Measurements from ENCODE around the gene KRT40.

KRT40 gene

DNA sequence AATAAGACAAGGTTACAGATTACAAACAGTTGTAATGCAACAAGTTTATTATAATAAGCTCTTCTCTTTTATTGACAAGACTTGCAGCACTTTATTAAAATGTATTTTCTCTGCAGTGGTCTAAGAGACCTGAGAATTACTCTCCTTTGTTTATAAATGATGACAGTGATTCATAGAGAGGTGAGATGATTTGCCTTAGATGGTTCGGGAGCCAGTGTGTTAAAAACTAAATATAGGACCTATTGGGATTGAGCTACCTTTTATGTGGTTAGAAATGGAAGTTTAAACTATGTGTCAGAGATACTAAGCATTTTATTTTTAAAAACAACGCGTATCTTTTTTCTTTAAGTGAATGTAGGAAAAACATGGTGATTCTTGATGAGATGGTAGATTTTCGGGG, 12.7 kb upstream of the KRT40 start:
- DNase-seq (ENCODE audit: low read depth), result no peak

DNA sequence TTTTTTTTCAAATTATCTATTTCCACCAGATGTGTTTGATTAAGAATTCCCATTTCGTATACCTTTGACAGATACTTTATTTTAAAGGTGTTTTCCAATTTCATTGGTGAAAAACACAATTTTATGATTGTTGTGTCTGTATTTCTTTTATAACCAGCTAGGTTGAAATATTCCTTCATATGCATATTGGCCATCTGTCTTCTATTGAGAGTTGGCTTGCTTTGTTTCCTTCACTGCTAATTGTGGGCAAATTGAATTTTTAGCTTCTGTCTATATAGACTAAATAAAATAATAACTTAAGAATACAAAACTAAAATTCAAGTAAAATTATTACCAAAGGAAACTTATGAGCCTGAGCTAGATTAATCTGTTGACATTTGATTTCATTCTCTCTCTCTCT, 11.0 kb upstream of the KRT40 start:
- DNase-seq (ENCODE audit: low read depth), result no peak

DNA sequence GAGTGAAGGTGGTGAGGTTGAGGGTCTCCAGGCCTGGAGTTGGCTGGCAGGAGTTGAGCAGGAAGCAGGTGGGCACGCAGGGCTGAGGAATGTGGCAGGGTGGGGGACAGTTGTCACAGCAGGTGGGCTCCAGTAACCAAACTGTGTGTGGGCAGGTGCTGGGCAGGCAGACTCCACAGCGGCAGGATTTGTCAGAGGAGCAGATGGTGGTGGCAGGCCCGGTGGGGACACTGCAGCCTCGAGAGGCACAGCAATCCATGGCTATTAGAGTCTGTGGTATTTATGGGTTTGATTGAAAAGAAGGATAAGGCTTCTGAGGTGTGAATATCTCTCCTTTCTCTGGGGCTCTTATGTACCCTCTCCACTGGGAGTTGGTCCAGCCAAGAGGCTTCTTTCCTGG, 9.7 kb upstream of the KRT40 start, which contains the start of gene KRTAP3-3:
KRTAP3-3 (minus strand) TSS at position 326 of the 400 bp plus-strand sequence; CDS start at position 259, 67 bp downstream.
- no peak for DNase-seq (ENCODE audit: low read depth)

DNA sequence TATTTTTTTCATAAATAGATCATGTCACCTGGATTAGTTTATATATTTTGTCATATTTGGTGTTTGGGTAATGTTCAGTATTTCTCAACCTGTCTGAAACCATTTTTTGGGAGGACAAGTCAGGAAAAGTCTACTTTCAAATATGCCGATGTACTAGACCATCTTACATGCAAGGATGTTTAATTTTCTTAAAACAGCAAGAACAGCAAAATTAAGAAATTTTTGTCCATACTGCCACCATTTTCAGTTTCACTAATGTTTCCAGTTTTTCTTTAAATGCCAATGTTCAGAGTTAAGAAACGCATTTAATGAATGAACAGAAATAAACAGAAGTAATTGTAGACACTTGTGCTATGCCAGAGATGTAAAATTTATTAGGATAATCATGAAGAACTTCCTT, 9.0 kb upstream of the KRT40 start:
- DNase-seq (ENCODE audit: low read depth), result no peak

DNA sequence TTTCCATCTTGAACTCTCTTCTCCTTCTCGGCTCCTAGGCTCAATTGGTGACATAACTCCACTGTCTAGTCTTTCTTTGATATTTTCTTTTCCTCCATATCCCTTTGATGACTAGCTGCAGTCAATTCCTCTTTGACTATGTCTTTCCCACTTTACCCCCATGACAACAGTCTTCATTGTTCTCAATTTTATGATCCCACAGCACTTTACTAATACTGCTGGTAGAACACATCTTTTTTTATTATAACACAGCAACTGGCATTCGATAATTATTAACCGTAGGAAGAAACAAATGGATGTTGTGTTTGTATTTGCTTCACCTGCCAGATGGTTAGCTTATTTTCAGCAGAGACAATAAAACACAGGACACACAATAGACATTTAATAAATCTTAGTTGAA, 8.5 kb upstream of the KRT40 start:
- no peak for DNase-seq (ENCODE audit: low read depth)

DNA sequence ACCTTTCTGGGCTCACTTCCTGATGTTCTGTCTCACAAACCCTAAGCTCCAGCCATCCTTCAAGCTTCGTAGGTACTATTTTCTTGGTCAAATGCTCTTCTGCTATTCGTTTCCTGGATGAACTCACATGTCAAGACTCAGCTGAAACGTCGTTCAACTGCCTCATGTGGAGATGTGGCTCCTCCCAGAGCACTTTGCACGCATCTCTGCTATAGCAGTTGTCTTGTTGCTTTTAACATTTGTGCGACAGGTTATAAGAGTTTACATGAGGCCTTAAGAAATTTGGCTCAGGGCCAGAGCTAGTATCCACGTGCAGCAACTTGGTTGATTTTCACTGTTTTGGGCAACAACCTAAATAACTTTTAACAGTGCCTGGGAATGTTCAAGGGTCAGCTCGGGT, 2.8 kb upstream of the KRT40 start:
- DNase-seq (ENCODE audit: low read depth), result no peak

DNA sequence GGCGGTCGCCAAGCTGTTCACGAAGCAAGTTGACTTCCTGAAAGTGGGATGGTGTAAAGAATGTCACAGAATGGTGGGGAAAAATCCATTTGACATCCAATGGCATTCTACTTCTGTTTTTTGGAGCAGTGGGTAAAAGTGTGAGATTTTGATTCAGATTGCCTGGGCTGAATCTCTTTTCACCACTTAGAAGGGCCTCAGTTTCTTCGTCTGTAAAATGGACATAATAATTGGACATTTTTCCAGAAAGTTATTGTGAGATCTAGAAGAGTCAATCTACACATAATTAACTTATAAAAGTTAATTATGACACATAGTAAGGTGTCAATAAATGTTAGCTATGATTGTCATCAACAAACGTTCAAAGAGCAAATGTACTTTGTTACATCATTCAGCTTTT, 3.0 kb downstream of the KRT40 start:
- no peak for DNase-seq (ENCODE audit: low read depth)

DNA sequence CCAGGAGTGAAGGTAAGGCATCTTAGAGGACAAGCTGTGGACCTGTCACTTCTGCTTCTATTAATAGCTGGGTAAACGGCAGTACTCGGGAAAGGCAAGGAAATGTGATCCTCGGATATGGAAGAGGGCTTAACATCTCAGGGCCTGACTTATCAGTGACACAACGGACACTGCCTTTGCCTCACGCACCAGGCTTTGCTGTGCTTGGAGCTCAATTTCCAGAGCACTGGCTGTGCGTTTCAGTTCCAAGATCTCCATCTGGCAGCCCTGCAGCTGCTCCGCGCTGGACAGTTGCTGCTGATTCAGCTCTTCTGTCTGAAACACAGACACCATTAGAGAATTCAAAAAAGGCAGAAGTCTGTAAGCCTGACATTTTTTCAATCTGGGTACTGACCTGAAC, 3.5 kb downstream of the KRT40 start:
- DNase-seq (ENCODE audit: low read depth), result no peak

DNA sequence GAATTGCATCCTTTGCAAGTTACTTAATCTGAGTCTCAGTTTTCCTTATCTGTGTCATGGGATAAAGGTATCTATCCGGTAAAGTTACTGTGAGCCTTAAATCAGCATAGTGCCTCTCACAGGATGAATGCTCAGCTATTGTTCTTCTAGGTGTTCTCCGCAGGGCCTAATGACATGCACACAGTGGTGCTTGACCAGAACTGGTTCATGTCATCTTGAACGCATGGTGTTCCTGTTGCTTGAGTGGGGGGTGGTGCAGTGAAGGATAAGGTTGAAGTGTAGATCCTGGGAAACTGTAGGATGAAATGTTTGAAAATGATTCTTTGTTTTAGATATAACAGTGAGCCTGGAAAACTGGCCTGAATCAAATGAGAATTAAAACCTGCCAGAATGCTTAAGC, 4.0 kb downstream of the KRT40 start:
- DNase-seq (ENCODE audit: low read depth), result no peak

DNA sequence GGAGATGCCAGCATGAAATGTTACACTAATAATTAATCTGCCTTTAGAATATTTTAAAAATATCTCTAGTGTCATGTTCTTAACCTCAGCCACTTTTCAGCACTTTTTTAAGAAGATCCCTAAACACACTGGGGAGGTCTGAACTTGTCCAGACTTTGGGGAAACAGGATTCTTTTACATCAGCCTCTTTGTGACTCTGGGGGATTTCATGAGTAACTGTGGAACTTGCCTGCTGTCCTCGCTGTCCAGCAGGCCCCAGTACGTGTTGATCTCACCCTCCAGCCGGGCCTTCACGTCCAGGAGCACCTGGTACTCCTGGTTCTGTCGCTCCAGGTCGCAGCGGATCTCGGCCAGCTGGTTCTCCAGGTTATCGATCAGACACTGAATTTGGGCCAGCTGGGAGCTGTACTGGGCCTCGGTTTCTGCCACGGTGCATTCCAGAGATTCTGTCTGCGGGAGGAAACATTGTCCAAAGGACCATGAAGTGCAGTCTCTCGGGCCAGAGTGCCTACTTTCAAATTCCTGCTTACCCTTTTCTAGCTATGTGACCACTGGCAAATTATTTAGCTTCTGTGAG, 5.5 kb downstream of the KRT40 start:
- DNase-seq (ENCODE audit: low read depth), result no peak

DNA sequence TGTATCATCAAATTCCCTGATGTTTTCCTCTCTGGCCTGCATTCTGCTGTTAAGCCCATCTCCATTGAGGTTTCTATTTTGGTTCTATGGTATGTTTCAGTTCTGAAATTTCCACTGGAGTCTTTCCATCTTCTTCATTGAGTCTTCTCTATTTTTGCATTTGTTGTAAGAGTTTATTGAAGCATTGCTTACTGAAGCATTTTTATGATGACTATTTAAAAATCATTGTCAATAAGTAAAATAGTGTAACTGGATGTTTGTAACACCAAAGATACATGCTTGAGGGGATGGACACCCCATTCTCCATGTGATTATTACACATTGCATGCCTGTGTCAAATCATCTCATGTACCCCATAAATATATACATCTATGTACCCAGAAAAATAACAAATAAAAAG, 8.6 kb downstream of the KRT40 start:
- no peak for DNase-seq (ENCODE audit: low read depth)

DNA sequence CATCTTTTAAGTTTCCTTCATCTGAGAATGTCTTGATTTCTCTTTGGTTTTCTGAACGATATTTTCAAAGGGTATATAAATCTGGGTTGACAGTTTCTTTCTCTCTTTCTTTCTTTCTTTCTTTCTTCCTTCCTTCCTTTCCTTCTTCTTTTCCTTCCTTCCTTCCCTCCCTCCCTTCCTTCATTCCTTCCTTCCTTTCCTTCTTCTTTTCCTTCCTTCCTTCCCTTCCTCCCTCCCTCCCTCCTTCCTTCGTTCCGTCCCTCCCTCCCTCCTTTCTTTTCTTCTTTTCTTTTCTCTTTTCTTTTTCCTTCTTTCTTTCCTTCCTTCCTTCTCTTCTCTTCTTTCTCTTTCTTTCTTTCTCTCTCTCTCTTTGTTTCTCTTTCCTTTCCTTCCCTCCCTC, 9.8 kb downstream of the KRT40 start:
- DNase-seq (ENCODE audit: low read depth), result no peak

DNA sequence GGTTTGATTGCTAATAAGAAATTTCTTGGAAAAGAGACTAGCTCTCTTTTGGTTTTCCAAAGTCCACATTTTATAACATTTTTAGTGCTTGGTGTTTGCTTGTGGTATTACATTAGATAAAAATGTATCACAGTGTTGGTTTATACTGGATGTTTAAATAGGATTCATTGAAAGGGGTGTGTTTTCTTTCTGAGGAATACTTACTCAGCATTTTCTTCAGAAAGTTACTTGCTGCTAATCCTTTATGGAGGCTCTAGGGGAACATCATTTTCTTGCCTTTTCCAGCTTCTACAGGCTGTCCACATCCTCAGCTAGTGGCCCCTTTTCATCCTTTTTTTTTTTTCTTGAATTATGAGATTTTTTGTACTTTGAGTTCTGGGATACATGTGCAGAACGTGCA, 16.5 kb downstream of the KRT40 start:
- DNase-seq (ENCODE audit: low read depth), result no peak

DNA sequence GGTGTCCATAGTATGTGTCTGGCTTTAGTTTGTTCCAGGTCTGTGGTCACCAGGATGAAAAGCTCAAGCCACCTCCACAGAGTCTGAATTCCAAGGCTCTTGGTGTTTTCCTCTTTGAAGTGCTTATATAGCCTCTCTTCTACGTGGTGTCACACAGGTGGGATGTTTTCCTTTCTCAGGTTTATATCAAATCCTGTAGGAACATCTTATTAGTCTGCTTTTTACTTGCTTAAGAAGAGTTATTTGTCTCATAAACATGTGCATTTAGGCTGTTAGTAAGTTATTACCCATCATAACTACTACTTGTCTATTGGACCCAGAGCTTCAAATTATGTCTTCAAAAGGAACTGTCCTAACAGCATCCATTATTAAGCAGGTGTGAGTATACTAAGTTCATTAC, 17.3 kb downstream of the KRT40 start, which contains the start of gene KRT39:
KRT39 (minus strand) TSS at position 101 of the 400 bp plus-strand sequence; CDS start at position 9, 92 bp downstream.
- DNase-seq (ENCODE audit: low read depth), result no peak

DNA sequence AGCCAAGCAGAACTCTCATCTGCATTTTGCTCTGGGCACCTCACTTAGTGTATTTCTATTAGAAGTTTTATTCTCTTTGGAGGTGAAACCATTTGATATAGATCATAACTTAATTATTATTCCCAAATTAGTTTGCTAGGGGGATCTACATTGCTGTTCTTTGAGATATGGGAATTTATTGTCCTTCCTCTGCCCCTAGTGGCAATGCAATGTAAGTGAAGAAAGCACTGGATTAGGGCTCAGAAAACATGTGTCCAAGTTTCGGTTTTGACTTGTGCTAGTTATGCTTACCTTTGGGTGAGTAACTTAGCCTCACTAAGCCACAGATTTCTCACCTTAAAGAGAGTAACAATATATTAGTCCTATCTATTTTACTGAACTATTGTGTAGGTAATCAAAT, 20.3 kb downstream of the KRT40 start:
- no peak for DNase-seq (ENCODE audit: low read depth)

DNA sequence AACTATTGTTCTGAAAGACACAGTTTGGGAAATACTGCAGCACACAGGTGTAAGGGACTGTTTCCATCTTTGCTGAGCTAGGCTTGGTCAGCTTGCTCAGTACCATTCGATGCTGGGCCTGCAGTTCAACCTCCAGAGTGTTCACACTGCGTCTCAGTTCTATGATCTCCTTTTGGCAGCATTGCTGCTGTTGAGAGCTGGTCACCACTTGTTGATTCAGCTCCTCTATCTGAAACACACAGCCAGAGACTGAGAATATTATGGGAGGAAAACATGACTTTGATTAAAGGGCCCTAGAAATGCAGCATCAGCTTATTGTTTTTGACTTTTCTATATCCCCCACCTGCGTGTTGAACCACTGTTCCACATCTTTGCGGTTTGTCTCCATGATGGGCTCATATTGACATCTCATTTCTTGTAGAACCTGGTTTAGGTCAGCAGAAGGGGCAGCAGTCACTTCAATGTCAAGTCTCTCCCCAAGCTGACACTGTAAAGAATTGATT, 22.0 kb downstream of the KRT40 start:
- no peak for DNase-seq (ENCODE audit: low read depth)

DNA sequence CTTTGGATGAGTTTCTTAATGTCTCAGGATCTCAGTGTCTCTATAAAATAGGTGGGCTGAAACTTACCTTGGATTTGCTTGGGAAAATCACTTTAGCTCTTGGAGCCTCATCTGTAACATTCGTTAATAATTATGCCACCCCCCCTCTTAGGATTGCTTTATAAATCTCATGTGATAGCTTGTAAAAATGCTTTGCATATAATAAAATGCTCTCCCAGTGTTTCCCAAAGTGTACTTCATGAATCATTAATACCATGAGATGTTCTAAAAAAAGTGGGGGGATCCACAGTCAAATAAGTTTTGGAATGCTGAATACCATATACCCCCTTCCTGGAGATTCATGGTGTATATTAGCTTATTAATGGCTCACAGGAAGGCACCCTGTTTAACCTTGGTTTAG, 22.5 kb downstream of the KRT40 start:
- no peak for DNase-seq (ENCODE audit: low read depth)

DNA sequence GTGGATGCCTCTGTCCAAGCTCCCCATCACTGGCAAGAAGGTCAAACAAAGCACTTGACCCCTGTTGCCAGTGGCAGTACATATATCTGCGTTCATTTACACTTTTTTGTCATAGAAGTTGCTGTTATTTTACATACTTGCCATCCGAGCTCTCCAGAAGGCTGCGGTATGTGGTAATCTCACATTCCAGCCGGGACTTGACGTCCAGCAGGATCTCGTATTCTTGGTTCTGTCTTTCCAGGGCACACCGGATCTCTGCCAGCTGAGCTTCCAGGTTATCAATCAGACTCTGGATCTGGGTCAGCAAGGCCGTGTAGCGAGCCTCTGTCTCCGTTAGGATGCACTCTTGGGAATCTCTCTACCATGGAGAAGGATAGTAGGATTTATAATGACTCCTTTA, 24.0 kb downstream of the KRT40 start:
- DNase-seq (ENCODE audit: low read depth), result no peak

DNA sequence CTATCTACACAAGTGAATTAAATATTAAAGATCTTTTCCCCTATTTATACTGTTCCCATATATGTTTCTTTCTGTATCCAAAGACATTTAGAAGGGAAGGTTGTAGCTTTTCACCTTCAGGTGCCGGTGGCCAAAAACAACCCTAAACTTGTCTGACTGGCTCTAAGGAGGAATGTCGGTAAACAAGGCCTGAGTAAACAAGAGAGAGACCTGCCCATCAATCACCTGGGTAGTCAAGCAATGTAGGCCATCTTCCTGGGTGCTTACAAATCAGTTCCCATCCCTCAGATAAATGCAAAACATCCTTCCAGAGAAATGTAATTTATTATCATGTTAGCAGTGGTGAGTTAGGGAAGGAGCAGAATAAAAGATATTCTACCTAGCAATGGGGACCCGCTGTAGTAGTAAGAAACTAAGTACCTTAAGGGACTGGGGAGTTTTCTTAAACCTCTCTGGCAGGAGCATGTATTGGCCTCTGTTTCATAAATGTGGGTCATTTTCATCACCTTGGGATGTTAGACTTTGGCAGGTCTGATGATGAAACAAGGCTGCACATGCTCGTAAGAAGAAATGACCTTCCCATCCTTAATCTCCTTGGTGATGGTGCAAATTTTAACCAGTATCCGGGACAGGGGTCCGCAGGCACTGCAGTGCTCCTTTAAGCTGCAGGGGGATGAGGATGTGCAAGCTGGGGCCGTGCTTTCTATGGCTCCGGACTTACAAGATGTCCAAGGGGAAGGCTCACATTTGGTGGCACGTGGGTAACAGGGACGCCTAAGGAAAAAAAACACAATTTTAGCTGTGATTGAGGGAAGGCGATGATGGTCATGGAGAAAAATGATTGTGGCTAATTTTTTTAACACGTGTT, 25.8 kb downstream of the KRT40 start:
- DNase-seq (ENCODE audit: low read depth), result no peak

DNA sequence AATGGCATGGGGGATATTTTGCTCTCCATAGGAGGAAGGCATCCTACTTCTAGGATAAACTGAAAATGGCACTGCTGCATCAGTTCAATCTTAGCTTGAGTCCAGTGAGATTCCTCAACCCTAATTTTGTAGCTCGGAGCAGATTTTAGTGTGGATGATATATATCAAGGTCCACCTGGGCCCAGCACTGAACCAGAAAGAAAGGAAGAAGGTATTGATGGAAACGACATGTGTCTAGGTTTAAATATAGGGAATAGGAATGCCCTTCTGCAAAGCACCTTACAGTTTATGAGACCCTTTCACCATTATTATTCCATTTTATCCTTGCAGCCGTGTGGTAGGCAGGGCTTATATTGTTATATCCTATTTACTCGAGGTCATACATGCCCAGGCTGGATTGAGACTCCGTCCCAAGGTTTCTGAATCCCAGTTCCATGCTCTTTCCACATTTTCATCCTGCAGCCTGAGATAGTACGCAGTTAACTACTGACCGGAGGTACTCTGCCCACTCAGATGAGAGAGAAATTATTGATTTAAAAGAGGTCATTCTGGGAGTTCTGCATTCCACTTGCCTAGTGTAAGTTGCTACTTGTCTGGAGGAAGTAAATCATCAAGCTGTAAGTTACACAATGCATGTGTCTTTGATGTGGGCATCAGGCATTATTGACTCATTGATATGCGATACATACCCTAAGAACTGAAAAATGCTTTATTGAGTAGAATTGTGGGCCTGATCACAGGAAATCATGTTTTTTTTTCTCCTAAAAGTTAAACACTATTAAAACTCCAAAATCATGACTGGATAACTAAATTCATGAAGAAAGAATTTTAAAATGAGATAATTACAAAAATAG, 27.5 kb downstream of the KRT40 start:
- peak; percentile 96 for DNase-seq (ENCODE audit: low read depth)

DNA sequence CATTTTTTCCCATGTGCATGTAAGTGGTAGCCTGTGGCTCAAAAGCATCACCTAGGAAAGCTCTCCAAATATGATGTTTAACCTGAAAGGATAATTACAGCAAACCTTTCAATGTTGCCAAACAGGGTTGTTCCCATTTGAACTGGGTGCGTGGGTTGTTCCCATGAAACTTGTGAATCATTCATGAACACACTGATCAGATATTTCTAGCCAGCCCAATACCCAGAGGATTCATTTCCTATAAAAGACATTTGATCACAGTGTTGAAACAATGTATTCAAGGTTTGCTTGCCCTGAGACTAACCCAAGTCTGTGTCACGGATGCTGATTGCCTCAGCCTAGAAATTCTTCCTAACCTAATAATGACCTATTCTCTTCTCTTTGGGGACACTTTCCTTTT, 30.2 kb downstream of the KRT40 start:
- peak; percentile 91 for DNase-seq (ENCODE audit: low read depth)

DNA sequence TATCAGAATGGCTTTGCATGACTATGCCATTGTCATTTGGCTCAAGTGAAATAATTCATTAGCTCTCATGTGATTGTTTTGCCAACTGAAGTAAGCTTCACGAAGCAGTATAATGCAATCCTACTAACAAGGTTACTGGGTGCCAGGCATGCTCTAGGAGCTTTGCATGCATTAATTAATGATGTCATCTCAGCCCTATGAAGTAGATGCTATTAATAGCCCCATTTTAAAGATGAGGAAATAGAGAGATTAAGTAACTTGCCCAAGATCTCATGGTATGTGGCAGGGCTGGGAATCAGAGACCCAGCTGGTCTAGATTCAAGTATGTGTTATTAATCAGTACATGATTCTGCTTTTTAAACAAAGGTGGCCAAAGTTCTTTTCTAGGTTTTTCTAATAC, 31.5 kb downstream of the KRT40 start:
- peak; percentile 53 for DNase-seq (ENCODE audit: low read depth)

DNA sequence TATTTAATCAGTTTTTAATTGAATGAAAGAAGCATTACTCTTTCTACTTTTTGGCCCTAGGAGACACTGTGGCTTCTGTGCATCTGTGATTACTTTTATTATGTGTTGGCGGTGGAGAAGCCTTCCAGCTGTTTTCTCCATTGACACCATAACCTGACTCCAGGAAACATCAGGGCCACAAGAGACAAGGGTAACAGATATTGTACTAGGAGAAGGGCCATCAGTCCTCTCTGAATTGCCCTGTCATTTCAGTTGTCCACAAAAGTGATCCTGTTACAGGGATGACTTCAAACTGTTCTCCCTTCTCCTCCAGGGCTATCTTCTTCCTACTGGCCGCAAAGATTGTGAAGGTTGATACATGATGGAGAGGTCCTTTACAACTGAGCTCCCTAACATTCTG, 32.0 kb downstream of the KRT40 start:
- no peak for DNase-seq (ENCODE audit: low read depth)

Data from HS-5 (cell line).